HepG2 (cell line): ENCODE data around the gene CPPED1. TPM values are rescaled to one million over a fixed set of nuclear protein-coding genes. Genes with fewer than 3 reads are reported as not detected.
A peak's percentile ranks its signal among the peaks of the same experiment; 100 is the strongest.

Experiments
- BCL6 ChIP-seq: IDR thresholded peaks from 2 replicates; pipeline ENCODE4 v1.6.1; 2016; ENCODE audit warnings: missing genetic modification reagents, missing compliant biosample characterization
- CCDC6 ChIP-seq: sonication (generic); formaldehyde crosslinking; IDR thresholded peaks from 2 replicates; pipeline ENCODE4 v1.8.1; 2022; ENCODE audit warnings: mild to moderate bottlenecking, missing genetic modification reagents, moderate library complexity
- CREB1 ChIP-seq, 2 experiments: fragments of 450-650 bp in 1 of 2; IDR thresholded peaks; 2 replicates each; pipeline ENCODE4 v1.6.1; 2016 to 2017; ENCODE audit warnings: control low read depth in 1 of 2, mild to moderate bottlenecking in 1 of 2, missing compliant biosample characterization in 1 of 2, missing genetic modification characterization in 1 of 2
- CREB3 ChIP-seq: sonication (generic); formaldehyde crosslinking; IDR thresholded peaks from 2 replicates; pipeline ENCODE4 v1.5.0; 2020; ENCODE audit warnings: missing genetic modification reagents
- ETV6 ChIP-seq: sonication (generic); formaldehyde crosslinking; conservative IDR thresholded peaks from 2 replicates; pipeline ENCODE4 v1.4.0; 2020; ENCODE audit warnings: missing genetic modification reagents
- NFYC ChIP-seq: IDR thresholded peaks from 2 replicates; pipeline ENCODE4 v1.6.1; 2016; ENCODE audit warnings: missing genetic modification reagents, missing compliant biosample characterization
- PATZ1 ChIP-seq: sonication (generic); formaldehyde crosslinking; IDR thresholded peaks from 2 replicates; pipeline ENCODE4 v1.4.0; 2020; ENCODE audit warnings: missing genetic modification reagents
- RBAK ChIP-seq: sonication (generic); formaldehyde crosslinking; IDR thresholded peaks from 2 replicates; pipeline ENCODE4 v1.5.1; 2020; ENCODE audit warnings: mild to moderate bottlenecking, missing genetic modification reagents
- SIN3B ChIP-seq: fragments of 150-350 bp; IDR thresholded peaks from 2 replicates; pipeline ENCODE4 v1.6.1; 2014; ENCODE audit warnings: low read length
- TEAD3 ChIP-seq: optimal IDR thresholded peaks from 2 replicates; pipeline ENCODE3; 2016; ENCODE audit warnings: borderline replicate concordance
- ZBTB26 ChIP-seq: IDR thresholded peaks from 2 replicates; pipeline ENCODE4 v1.6.1; 2016; ENCODE audit warnings: missing compliant biosample characterization, missing genetic modification reagents, borderline replicate concordance
- ZBTB3 ChIP-seq: sonication (generic); formaldehyde crosslinking; IDR thresholded peaks from 2 replicates; pipeline ENCODE4 v1.4.0; 2020; ENCODE audit warnings: low read depth, mild to moderate bottlenecking, moderate library complexity, missing genetic modification reagents, borderline replicate concordance
- ZFP82 ChIP-seq: sonication (generic); formaldehyde crosslinking; IDR thresholded peaks from 2 replicates; pipeline ENCODE4 v1.5.1; 2020; ENCODE audit warnings: mild to moderate bottlenecking, missing genetic modification reagents, borderline replicate concordance
- ZNF232 ChIP-seq: sonication (generic); formaldehyde crosslinking; IDR thresholded peaks from 2 replicates; pipeline ENCODE4 v1.4.0; 2020; ENCODE audit warnings: missing genetic modification reagents, borderline replicate concordance
- ZNF280B ChIP-seq: sonication (generic); formaldehyde crosslinking; IDR thresholded peaks from 2 replicates; pipeline ENCODE4 v1.5.0; 2020; ENCODE audit warnings: missing genetic modification reagents, mild to moderate bottlenecking, borderline replicate concordance
- ZNF280D ChIP-seq: sonication (generic); formaldehyde crosslinking; IDR thresholded peaks from 2 replicates; pipeline ENCODE4 v1.5.1; 2020; ENCODE audit warnings: mild to moderate bottlenecking, missing genetic modification reagents
- ZNF296 ChIP-seq: sonication (generic); formaldehyde crosslinking; conservative IDR thresholded peaks from 2 replicates; pipeline ENCODE4 v1.5.0; 2020; ENCODE audit warnings: mild to moderate bottlenecking, missing genetic modification reagents
- ZNF75D ChIP-seq: sonication (generic); formaldehyde crosslinking; IDR thresholded peaks from 2 replicates; pipeline ENCODE4 v1.8.1; 2023; ENCODE audit warnings: missing genetic modification reagents, mild to moderate bottlenecking, borderline replicate concordance
- ZNF883 ChIP-seq: sonication (generic); formaldehyde crosslinking; IDR thresholded peaks from 2 replicates; pipeline ENCODE4 v1.5.1; 2020; ENCODE audit warnings: mild to moderate bottlenecking, missing genetic modification reagents; ENCODE audit errors: not compliant biosample characterization
- polyA plus RNA-seq, 8 experiments: library from polyadenylated mRNA; depleted of rRNA in 3 of 8; stranded (reverse) in 7 of 8; unstranded in 1 of 8; fragments of >200 nt; fragmentation: Illumina TruSeq in 4 of 8; extraction: Trizol in 4 of 8; gene quantifications; 2 replicates each; pipeline versions ENCODE4 v1.2.1 to v1.2.3, GENCODE V29; 2011 to 2016; ENCODE audit warnings: low read depth in 4 of 8, missing spikeins in 1 of 8, mixed read lengths in 1 of 8; ENCODE audit not compliant: insufficient read depth in 1 of 8
- total RNA-seq, 5 experiments: library from RNA; depleted of rRNA; stranded (reverse); fragments of >200 nt; fragmentation: Illumina TruSeq; extraction: Trizol; gene quantifications; 2 replicates each; pipeline ENCODE4 v1.2.3, GENCODE V29; 2016; ENCODE audit warnings: low read depth in 1 of 5

The CPPED1 gene
- total and polyA plus RNA-seq, 2 of the 13 experiments (the other 11 are each of a cell fraction or from before 2014, with no cell fraction given) = 66.6 to 71.3 TPM

- TF ChIP-seq ZNF280D (CRISPR knock-in tag) = peak; percentile 47; the same call in 1 of the 2 replicates
- TF ChIP-seq ZNF883 (CRISPR knock-in tag) = peak; percentile 88
- 0 out of 2 replicates have a peak, but pooled peaks have one; percentile 45 for TF ChIP-seq CCDC6
- 0 out of 2 replicates have a peak, but pooled peaks have one; percentile 56 for TF ChIP-seq ZFP82 (CRISPR knock-in tag)
- TF ChIP-seq NFYC = peak; percentile 45; the same call in 1 of the 2 replicates
- TF ChIP-seq TEAD3 (CRISPR knock-in tag) = peak; percentile 82
- TF ChIP-seq ZBTB3 = no peak; the same call in 1 of the 2 replicates
- no peak for TF ChIP-seq RBAK (CRISPR knock-in tag)
- no peak for TF ChIP-seq SIN3B
- peak; percentile 96 for TF ChIP-seq ETV6 (CRISPR knock-in tag)
- TF ChIP-seq BCL6 = peak; percentile 61; the same call in 1 of the 2 replicates
- no peak for TF ChIP-seq CREB3 (CRISPR knock-in tag)
- 0 out of 2 replicates have a peak, but pooled peaks have one; percentile 57 for TF ChIP-seq PATZ1 (CRISPR knock-in tag)
- peak; percentile 98 for TF ChIP-seq ZNF232 (CRISPR knock-in tag)
- TF ChIP-seq ZNF280B (CRISPR knock-in tag) = peak; percentile 58; the same call in 1 of the 2 replicates
- no peak for TF ChIP-seq CREB1 (IDR thresholded peaks at IDR 0.05)
- TF ChIP-seq CREB1 (CRISPR knock-in tag; IDR thresholded peaks at IDR 0.05) = no peak
- peak; percentile 92 for TF ChIP-seq ZNF296 (CRISPR knock-in tag)
- peak; percentile 94 for TF ChIP-seq ZBTB26 (CRISPR knock-in tag)
- no peak for TF ChIP-seq ZNF75D (CRISPR knock-in tag)
Measured at GRCh38 chr16:12661656-12662172, 142.0 kb downstream of the CPPED1 start (continued).
